Measurements from ENCODE around the gene TAF7.
"Not testable (repeated sequence)": the region's sequence is repeated elsewhere in the genome, so short reads cannot be mapped to it uniquely, and the experiment has no call there.

TAF7 gene

GRCh38 chr5:141338538-141339306 is 18.1 kb upstream of the TAF7 start, which contains the start of gene PCDHGA2:
Gene PCDHGA2 (plus strand): TSS chr5:141338760.
- DNase-seq = no peak

- not testable (repeated sequence) for DNase-seq
These were observed 12.0 kb upstream of the TAF7 start for GRCh38 chr5:141332571-141332970.

GRCh38 chr5:141330299-141331080 is 9.9 kb upstream of the TAF7 start, which contains the start of gene PCDHGA1:
Gene PCDHGA1 (plus strand): TSS chr5:141330514.
- DNase-seq = no peak

- DNase-seq = no peak
These were observed 7.6 kb upstream of the TAF7 start for GRCh38 chr5:141328231-141328630.

GRCh38 chr5:141326088-141326854 is 5.7 kb upstream of the TAF7 start:
- DNase-seq = no peak

- no peak for DNase-seq
These were observed 1.7 kb upstream of the TAF7 start for GRCh38 chr5:141322261-141322660.

- DNase-seq = no peak
These were observed 885 bp downstream of the TAF7 start for GRCh38 chr5:141319699-141320098.

GRCh38 chr5:141319202-141319601 is 1.4 kb downstream of the TAF7 start:
- no peak for DNase-seq

- DNase-seq = not testable (repeated sequence)
These were observed 3.6 kb downstream of the TAF7 start for GRCh38 chr5:141316963-141317362.

GRCh38 chr5:141313711-141314110 is 6.9 kb downstream of the TAF7 start:
- DNase-seq = no peak

- DNase-seq = no peak
These were observed 14.0 kb downstream of the TAF7 start for GRCh38 chr5:141306630-141307029.

- DNase-seq = no peak
These were observed 16.8 kb downstream of the TAF7 start, which contains the start of gene SLC25A2 for GRCh38 chr5:141303756-141304155. Gene SLC25A2 (minus strand): TSS chr5:141304049. CDS start chr5:141303865, 184 bp downstream.

GRCh38 chr5:141298376-141298775 is 22.2 kb downstream of the TAF7 start:
- DNase-seq = no peak

- DNase-seq = no peak
These were observed 47.7 kb downstream of the TAF7 start for GRCh38 chr5:141272906-141273305.

GRCh38 chr5:141269195-141269594 is 51.4 kb downstream of the TAF7 start:
- no peak for DNase-seq

All from NCI-H1092 treated with DMSO at 0.1 percent for 48 hours (cell line).